Measurements from ENCODE around the gene LTB4R.
A peak's percentile ranks its signal among the peaks of the same experiment; 100 is the strongest.

Gene LTB4R, protein sequence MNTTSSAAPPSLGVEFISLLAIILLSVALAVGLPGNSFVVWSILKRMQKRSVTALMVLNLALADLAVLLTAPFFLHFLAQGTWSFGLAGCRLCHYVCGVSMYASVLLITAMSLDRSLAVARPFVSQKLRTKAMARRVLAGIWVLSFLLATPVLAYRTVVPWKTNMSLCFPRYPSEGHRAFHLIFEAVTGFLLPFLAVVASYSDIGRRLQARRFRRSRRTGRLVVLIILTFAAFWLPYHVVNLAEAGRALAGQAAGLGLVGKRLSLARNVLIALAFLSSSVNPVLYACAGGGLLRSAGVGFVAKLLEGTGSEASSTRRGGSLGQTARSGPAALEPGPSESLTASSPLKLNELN

DNA sequence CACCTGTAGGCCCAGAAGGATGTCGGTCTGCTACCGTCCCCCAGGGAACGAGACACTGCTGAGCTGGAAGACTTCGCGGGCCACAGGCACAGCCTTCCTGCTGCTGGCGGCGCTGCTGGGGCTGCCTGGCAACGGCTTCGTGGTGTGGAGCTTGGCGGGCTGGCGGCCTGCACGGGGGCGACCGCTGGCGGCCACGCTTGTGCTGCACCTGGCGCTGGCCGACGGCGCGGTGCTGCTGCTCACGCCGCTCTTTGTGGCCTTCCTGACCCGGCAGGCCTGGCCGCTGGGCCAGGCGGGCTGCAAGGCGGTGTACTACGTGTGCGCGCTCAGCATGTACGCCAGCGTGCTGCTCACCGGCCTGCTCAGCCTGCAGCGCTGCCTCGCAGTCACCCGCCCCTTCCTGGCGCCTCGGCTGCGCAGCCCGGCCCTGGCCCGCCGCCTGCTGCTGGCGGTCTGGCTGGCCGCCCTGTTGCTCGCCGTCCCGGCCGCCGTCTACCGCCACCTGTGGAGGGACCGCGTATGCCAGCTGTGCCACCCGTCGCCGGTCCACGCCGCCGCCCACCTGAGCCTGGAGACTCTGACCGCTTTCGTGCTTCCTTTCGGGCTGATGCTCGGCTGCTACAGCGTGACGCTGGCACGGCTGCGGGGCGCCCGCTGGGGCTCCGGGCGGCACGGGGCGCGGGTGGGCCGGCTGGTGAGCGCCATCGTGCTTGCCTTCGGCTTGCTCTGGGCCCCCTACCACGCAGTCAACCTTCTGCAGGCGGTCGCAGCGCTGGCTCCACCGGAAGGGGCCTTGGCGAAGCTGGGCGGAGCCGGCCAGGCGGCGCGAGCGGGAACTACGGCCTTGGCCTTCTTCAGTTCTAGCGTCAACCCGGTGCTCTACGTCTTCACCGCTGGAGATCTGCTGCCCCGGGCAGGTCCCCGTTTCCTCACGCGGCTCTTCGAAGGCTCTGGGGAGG, at the start of gene LTB4R:
Gene LTB4R, plus strand, starts transcription at position 857 of the 959 bp plus-strand sequence. CDS start 4,150 bp downstream, outside the sequence.
- peak in 1 of 3 experiments; percentile 59 for DNase-seq (ENCODE audit: low read depth in 3 of 3)

DNA sequence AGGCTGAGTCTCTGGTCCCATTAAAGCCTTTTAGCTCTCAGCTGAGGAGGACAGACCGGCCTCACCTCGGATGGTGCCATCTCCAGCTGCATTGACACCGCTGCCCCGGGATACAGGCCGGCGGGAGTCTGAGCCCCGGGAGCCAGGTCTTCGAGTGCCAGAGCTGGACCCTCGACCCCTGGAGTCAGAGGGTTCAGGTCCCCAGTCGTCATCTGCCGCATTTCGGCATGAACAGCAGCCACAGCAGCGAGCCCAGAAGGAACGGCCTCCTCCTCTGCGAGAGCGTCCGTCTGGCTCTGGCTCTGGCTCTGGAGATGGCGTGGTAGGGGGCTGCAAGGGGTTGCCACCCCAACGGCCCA, 49.4 kb upstream of the LTB4R start:
- DNase-seq (ENCODE audit: low read depth in 3 of 3): no peak

DNA sequence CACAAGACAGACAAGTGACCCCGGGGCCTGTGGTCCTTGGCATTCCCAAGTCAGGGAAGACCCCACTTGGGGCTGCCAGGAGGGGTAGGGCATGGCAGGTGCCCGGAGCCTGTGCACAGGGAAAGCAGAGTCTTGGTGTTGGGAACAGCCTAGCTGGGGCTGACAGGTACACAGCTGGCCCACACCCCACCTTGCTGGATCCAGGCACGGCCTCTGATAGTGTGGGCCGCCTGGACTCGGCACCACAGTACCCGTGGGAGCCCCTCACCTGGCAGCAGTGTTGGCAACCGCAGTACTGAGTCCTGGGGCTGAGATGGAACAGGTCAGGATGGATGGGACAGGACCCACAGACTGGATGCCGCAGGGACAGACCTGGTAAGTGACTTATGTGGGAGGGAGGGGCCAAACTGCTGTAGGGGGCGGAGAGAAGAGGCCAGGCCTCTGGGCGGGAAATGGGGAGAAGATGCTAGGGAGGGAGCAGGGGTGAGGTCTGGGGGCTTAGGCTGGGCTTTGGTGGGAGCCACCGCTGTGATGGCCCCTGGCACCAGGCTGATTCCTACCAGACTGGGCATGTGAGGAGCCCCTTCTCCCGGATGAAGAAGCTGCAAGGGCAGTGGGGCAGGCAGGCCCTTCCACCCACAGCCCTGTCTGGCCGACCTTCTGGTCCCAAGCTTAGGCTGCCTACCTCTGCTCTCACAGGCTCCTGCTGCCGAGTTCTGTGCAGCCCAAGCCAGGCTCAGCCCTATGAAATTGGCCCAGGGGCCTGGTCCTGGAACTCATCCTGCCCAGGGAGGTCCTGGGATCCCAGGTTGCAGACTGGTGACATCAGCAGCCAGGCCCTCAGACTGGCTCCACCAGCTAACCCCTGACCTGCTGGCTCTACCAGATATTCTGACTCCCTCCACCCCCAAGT, 48.2 kb upstream of the LTB4R start, which contains the start of gene TGM1:
Gene TGM1, minus strand, starts transcription at position 357 of the 913 bp plus-strand sequence. CDS start 825 bp downstream, outside the sequence.
- DNase-seq (ENCODE audit: low read depth in 3 of 3): no peak

DNA sequence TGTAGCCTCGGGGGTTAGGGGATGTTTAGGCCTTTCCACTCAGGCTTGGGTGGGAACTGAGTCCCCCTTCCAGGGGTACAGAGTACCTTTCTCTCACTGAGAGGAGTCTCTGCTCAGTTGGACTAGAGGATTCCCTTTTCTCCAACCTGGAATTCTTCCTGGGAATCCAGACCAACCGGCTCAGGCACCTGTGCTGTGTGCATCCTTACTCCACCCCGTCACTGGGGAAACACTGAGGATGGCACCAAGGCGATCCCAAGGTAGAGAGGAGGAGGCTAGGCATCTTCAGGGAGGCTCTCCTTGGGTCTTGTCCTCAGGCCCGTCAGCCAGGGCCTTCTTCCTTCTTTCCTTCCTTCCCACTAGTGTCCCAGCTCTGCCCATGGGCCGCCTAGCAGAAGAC, 47.5 kb upstream of the LTB4R start:
- DNase-seq (ENCODE audit: low read depth in 3 of 3): no peak

DNA sequence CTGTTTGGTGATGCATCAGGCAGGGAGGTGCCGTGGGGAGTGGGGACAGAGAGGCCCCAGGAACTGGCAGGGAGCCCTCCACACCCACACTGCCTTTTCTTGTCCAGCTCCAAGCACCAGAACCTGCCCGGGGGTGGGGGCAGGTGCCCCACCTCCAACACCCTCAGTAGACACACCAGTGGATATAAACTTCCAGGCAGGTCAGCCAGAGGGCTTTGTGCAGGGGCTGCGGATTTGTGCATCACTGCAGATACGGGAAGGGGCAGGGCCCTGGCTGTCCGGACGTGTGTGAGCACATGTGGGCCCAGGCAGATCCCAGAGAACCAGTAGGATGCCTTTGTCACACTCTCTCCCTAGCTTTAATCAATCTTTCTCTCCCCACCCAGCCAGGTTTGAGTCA, 47.0 kb upstream of the LTB4R start:
- no peak for DNase-seq (ENCODE audit: low read depth in 3 of 3)

DNA sequence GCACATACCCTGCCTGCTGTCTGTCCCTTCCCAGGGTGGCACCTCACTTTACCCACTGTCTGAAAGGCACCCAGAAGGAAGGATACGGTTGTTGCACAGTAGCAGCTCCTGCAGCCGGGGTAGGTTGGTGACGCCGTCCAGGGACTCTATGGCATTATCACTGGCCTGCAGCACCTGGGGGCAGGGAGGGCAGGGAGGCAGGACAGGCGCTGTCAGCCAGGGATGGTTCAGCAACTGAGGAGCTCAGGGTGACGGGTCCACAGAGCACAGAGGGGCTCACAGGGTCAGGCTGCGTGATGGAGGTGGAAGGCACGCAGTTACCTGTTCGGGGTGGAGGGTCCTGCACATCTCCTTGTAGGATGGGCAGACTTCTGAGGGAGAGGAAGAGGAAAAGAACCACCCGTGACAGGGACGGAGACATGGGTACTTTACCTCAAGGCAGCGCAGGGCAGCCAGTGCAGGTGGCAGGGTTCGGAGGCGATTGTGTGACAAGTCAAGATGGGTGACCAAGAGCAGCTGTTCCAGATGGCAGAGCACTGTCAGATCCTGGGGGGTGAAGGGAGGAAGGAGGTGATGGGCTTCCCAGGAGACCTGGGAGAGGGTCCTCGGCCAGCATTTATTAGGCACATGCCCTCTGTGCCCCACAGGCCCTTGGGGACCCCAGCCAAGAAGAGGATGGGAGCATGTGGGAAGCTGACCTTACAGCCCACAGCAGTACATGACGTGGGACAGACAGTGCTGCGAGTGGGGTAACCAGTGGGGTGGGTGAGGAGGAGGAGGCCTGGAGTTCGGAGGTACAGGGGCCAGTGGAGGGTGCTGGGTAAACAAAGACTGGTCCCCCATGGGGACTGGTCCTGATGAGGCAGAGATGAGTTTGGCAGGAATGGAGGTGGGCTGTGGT, 44.7 kb upstream of the LTB4R start:
- no peak for DNase-seq (ENCODE audit: low read depth in 3 of 3)

DNA sequence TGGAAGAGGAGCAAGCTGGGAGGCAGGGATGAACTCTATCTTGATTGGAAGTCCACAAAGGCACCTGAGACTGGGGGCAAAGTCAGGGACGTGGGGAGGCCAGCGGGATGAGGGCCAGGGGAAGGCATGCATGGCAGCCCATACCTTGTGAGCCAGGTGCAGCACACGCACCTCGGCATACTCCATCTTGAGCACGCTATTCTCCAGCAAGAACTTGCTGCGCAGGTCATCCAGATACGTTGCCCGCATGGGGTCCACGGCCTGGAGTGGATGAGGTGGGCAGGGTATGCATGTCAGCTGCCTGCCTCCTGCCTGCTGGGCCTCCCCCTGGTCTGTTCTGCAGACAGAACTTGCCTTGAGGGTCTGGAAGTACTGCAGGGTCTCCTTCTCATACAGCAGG, 43.8 kb upstream of the LTB4R start:
- DNase-seq (ENCODE audit: low read depth in 3 of 3): no peak

DNA sequence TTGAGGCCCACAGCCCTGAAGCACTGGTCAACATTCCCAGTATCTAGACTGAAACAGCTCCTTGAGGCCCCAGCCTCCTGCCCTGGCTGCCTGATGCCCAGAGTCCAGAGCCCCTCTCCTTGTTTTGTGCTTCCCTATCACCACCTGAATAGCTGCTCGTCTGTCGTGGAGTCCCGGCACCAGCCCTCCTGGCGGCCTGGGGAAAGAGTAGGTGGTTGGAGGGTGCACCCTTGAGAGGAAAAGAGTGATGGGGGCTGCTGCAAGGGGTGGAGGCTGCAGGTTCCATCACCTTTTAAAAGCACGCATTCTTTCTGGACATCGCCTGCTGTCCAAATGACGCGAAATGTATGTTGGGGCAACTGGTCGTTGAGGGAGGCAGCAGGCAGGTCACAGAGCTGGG, 43.1 kb upstream of the LTB4R start:
- no peak for DNase-seq (ENCODE audit: low read depth in 3 of 3)

DNA sequence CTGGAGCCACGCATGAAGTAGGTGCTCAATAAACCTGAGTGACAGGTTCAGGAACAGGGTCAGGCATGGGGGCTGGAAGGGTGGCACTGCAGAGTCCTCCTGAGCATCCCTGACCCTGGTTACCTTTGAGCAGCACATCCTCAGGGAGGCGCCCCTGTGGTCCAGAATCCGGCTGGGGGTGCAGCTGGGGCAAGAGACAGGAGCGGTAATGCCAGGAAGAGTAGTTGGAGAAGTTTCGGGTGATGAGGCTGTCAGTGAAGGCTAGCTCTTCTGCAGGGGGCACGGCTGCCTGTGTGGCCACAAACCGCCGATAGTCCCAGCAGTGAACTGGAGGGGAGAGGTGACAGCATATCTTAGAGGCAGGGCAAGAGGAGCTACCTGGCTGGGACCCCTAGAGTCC, 41.9 kb upstream of the LTB4R start:
- no peak for DNase-seq (ENCODE audit: low read depth in 3 of 3)

DNA sequence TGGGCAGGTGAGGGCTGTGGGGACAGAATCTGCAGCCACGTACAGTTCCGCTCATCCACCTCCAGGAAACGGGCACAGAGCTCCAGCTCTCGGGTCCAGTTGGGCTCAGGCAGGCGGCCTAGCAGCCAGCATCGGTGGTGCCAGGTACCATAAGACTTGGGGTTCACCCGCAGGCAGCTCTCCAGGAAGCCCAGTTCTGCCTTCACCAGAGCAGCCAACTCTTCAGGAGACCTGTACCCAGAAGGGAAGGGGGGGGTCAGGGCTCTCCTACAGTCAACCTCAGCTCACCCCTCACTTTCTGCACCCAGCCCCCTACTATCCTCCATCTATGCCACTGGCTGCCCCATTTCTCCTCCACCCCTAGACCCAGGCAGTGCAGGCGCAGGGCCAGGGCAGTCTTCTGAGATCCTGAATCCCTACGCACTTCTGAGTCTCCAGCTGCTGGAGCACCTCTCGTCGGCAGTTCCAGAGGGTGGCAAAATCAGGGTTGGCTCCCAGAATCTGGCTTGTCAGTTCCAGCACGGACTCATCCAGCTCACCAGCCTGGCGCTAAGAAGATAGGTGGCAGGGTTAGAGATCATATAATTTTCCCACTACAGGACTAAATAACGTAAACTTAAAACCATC, 41.3 kb upstream of the LTB4R start:
- no peak for DNase-seq (ENCODE audit: low read depth in 3 of 3)

DNA sequence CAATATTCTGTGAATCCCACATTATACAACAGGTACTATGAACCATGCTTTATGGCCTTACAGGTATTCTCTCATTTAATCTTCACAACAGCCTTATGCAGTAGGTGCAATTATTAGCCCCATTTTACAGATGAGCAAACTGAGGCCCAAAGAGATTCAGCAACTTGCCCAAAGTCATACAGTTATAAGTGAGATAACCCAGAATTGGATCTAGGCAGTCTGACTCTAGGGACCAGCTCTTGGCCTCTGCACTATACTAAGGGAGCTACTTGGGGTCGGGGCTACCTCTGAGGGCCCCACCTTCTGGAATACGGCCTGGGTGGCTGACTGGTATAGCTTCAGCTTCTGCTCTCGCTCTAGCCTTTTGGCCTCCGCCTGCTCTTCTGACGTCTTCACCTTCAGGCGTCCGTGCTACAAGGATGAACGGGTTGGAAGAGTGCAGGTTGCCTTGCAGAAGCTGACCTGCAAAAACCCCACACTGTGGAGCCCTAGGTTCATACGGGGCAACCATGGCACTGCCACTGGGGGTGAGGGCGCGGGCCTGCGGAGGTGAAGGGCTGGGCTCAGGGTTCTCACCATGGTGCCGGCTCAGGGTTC, 40.7 kb upstream of the LTB4R start:
- no peak for DNase-seq (ENCODE audit: low read depth in 3 of 3)

DNA sequence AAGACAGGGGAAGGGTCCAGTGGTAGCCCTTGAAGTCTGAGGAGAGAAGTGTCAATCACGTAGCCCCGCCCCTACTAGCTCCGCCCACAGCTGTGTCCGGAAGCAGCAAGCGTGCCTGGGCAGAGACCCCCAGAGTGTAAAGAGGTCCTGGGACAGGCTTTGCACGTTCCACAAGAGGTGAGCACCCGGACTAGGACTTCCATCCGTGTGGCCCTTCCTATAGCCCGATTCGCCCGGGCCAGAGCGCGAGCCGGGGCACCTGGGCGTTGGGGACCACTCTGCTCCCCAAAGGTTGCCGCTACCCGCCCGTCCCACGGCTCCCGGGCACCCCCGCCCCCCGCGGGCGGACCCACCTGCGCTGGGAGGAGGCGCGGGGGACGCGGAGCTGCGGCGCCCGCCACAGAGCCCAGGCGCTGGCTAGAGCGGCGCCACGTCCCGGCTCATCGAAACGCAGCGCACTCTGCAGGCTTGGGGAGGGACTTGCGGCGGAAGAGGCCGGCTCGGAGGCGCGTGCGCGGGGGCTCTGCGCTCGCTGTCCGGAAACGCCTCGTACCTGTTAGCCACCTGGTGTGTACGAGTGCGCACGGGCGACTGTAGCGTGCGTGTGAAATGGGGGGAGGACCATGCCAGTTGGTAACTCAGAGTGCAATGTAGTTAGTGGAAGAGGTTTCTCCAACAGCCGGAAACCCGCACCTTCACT, 40.0 kb upstream of the LTB4R start, which contains the start of gene RABGGTA:
Gene RABGGTA, minus strand, starts transcription at position 464 of the 700 bp plus-strand sequence. CDS start 482 bp downstream, outside the sequence.
- DNase-seq (ENCODE audit: low read depth in 3 of 3): peak; percentile 78 to 83 (median 78)

DNA sequence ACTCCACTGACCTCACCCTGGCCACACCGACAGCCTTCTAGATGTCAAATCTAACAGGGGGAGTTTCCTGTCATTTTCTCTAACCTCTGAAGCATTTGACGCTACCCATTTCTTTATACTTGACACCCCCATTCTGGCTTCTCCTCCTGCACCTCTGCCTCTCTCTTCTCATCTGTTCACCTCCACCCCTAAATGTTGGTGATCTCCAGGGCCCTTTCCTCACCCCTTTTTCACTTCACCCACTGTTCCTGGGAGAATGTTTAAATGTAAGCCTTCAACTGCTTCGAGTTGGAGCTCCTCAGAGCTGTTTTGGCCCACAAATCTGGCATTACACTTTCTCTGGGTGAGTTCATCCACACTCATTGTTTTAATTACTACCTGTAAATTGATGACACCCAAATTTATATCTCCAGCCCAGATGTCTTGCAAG, 39.5 kb upstream of the LTB4R start:
- DNase-seq (ENCODE audit: low read depth in 3 of 3): no peak

DNA sequence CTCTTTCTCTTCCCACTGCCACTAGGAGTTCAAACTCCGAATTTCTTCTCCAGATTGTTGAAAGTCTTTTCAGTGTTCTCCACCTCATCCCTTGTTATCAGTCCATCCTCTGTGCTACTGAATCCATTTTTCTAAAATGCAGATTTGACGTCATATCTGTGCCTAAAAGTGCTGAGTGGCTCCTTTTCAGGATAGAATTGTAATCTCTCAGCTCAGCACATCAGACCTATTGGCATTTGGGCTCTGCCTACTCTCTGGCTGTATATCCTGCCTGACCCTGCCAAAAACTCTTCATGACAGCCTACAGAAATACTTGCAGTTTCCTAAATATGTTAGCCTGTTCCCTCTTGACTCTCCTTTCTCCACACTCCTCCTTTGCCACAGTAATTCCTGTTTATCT, 38.8 kb upstream of the LTB4R start:
- no peak for DNase-seq (ENCODE audit: low read depth in 3 of 3)

DNA sequence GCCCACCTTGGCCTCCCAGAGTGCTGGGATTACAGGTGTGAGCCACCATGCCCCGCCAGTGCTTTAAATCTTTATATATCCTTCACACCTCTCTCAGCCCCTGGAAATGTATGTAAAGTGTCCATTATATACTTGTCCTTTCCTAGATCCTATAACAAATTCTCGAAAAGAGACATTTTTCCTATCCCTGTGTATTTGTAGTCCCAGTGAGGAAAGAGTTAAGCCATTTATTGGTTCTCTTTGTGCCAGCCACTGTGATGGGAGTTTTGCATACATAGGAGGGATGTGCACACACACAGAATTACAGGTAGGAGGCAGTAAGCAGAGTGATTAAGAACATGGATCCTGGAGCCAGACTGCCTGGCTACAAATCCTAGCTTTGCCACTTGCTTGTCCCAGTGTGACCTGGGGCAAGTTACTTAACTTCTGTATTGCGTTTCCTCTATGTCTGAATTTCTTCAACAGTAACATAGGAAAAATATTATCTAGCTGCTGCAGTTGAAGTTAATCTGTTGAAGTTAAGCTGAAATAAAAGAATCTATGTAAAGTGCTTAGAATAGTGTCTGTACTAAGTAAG, 37.8 kb upstream of the LTB4R start:
- DNase-seq (ENCODE audit: low read depth in 3 of 3): no peak

DNA sequence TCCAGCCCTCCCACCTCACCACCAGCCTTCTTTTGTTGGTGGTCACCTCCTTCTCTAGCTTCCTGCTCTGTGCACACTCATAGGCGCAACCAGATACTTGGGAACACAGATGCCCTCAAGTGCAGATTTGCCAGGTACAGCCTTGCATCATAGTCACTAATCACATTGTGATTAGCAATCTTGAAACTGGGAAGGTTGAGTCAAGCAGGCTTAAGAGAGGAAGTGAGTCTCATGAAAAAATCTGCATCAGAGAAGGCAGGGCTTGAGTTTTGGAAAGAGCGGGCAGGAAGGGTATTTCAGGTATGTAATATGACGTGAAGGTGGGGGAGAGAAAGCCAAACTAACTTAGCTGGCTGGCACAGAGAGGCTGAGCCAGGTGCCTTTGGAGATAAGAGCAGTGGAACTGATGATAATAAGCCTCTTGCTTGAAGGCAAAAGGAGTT, 37.2 kb upstream of the LTB4R start:
- peak; percentile 33 to 43 (median 41) for DNase-seq (ENCODE audit: low read depth in 3 of 3)

DNA sequence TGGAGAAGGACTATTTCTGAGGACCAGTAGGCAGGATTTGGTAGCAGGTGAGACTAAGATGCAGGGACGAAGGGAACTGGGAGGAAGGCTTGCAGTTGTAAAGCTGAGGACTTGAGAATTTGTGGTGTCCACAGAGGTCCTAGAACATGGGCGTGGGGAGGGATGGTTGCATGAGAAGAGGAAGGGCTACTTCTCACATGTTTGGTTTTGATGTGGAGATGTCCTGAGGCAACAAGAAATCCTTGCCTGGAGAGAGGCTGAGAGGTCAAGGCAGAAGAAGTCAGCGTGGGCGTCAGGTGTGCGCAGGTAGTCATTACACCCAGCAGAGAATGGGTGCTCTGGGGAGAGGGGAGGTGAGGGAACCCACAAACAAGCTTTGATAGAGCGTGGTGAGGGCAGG, 34.2 kb upstream of the LTB4R start:
- no peak for DNase-seq (ENCODE audit: low read depth in 3 of 3)

DNA sequence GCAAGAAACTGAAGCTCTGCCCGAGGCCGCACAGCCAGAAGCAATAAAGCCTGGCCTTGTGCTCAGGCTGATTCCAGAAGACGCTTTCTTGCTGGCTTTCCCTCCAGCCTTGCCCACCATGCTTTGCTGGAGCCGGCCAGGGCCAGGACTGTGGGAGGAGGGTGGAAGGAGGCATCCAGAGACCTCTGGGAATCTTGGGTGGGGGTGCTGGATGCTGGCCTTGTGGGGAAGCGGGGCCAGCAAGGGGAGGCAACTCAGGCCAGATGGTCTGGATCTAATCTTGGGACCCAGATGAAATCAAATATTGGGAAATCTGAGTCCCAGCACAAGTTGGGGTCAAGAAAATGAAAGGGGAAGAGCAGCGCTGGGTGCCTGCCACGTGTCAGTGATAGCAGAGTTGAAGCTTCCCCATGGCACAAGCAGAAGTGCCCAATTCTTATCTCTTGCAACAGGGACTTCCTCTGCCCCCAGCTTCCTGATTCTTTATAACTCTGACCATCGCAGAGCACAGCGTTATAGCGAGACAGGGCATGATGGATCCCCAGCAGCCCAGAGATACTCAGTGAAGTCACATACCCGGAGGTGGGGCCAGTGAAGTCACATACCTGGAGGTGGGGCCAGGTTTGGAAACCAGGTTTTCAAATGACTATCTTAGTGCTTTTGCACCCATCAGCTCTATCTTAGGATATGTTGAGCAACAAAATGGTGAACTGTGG, 33.5 kb upstream of the LTB4R start:
- DNase-seq (ENCODE audit: low read depth in 3 of 3): no peak

Measured in stimulated activated CD4-positive, alpha-beta T cell treated with anti-CD3 and anti-CD28 coated beads, TNF-alpha, amount 100 ng/mL, for 24 hours (primary cell).